Measurements from ENCODE around the gene PTPN5. TPM values are rescaled to one million over a fixed set of nuclear protein-coding genes. Genes with fewer than 3 reads are reported as not detected.

PTPN5 gene
- total RNA-seq, 6 experiments from 2014 or later: not detected

DNA sequence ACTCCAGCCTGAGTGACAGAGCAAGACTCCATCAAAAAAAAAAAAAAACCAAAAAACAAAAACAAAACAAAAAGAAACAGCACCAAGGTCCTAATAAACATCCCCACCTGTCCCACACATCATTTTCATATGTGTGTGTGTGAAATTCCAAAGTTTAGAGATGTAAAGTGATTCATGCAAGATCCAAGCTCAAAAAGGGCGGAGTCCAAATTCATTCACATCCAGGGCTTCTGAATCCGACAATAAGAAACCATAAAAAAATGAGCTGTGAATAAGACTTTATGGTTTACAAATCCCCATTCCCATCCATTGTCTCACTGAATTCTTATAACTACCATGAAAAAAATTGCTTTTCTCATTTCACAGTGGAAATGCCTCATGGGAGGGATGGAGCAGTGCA, 34.7 kb downstream of the PTPN5 start:
- Mint-ChIP-seq H3K9me3 (no peaks in the 10 kb centered on the region), H3K27me3 (ENCODE audit: insufficient read depth) (peaks cover 22% of the 10 kb centered on the region), H3K36me3 (ENCODE audit: low read depth) (no peaks in the 10 kb centered on the region), H3K4me3 (no peak overlapping the region), H3K4me1 (ENCODE audit: low read depth) (peaks cover 9% of the 10 kb centered on the region; the same call in 1 of the 2 replicates), H3K27ac (no peak overlapping the region)
- TF ChIP-seq, protein P1, sequence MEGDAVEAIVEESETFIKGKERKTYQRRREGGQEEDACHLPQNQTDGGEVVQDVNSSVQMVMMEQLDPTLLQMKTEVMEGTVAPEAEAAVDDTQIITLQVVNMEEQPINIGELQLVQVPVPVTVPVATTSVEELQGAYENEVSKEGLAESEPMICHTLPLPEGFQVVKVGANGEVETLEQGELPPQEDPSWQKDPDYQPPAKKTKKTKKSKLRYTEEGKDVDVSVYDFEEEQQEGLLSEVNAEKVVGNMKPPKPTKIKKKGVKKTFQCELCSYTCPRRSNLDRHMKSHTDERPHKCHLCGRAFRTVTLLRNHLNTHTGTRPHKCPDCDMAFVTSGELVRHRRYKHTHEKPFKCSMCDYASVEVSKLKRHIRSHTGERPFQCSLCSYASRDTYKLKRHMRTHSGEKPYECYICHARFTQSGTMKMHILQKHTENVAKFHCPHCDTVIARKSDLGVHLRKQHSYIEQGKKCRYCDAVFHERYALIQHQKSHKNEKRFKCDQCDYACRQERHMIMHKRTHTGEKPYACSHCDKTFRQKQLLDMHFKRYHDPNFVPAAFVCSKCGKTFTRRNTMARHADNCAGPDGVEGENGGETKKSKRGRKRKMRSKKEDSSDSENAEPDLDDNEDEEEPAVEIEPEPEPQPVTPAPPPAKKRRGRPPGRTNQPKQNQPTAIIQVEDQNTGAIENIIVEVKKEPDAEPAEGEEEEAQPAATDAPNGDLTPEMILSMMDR (IDR thresholded peaks at IDR 0.05): no peak
- DNase-seq: no peak

DNA sequence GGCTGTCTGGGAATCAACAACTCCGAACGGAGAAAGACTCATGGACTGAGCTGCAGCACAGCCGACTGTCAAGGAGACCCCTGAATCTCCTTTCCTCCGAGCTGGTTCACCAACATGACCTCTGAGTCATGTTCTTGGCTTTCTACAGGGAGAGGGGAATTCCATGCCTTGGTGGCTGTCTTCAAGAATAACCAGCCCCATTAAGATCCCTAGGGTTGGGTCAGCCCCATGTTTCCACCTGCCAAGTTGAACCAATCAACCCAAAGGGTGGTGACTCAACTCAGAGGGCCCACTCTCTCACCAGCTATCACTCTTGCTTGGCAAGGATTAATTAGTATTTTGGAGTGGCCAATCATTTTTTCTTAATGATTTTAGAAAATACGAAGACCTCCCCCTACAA, 37.3 kb downstream of the PTPN5 start:
- peaks cover 20% of the 10 kb centered on the region for H3K27me3 Mint-ChIP-seq (ENCODE audit: insufficient read depth)
- H3K9me3 Mint-ChIP-seq: no peaks in the 10 kb centered on the region
- no peak overlapping the region for H3K27ac Mint-ChIP-seq
- no peaks in the 10 kb centered on the region for H3K36me3 Mint-ChIP-seq (ENCODE audit: low read depth)
- no peak for DNase-seq
- H3K4me1 Mint-ChIP-seq (ENCODE audit: low read depth): peaks cover 18% of the 10 kb centered on the region
- TF ChIP-seq, protein P1 (IDR thresholded peaks at IDR 0.05): no peak
- no peak overlapping the region for H3K4me3 Mint-ChIP-seq

DNA sequence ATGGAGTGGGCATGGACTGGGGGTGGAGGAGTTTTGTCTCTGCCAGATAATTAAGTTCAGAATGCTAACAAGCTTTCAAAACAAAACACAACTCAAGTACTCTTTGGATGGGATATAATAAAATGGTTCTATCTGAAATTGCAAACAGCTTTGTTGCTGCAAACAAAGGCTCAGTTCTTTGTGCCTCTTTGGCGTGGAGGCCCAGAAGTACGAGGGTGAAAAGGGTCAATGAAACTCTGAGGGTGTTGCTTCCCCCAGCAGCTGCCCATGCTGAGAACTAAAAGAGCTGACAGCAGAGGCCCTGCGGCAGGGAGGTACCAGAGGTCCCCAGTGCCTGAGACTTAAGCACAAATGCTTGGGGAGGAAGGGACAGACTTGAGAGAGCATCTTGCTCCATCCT, 39.1 kb downstream of the PTPN5 start:
- Mint-ChIP-seq H3K4me3 (no peak overlapping the region), H3K4me1 (ENCODE audit: low read depth) (peaks cover 19% of the 10 kb centered on the region), H3K36me3 (ENCODE audit: low read depth) (no peaks in the 10 kb centered on the region), H3K27me3 (ENCODE audit: insufficient read depth) (peaks cover 10% of the 10 kb centered on the region), H3K9me3 (no peaks in the 10 kb centered on the region), H3K27ac (no peak overlapping the region)
- no peak for DNase-seq
- TF ChIP-seq, protein P1 (IDR thresholded peaks at IDR 0.05): no peak

DNA sequence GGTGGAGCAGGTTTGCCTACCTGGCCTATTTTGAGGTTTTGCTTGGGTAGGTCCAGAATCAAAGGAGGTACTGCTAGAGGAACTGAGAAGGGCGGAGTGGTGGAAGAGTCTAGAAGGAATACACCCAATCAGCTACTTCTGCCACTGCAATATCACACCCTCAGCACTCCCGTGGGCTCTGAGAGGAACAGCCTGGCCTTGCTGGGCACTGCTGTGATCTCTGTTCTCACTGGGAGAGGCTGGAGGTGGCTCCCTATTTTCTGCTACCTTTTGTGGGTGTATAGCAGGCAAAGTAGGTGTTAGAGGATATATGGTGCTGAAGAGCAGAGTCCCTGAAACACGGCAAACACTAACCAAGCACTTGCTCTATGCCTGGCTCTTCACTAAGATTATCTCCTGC, 40.7 kb downstream of the PTPN5 start:
- TF ChIP-seq, protein P1 (IDR thresholded peaks at IDR 0.05): no peak
- Mint-ChIP-seq H3K27me3 (ENCODE audit: insufficient read depth) (peaks cover 9% of the 10 kb centered on the region), H3K27ac (no peak overlapping the region), H3K4me1 (ENCODE audit: low read depth) (peaks cover 19% of the 10 kb centered on the region), H3K36me3 (ENCODE audit: low read depth) (no peaks in the 10 kb centered on the region), H3K9me3 (no peaks in the 10 kb centered on the region), H3K4me3 (no peak overlapping the region)
- no peak for DNase-seq

DNA sequence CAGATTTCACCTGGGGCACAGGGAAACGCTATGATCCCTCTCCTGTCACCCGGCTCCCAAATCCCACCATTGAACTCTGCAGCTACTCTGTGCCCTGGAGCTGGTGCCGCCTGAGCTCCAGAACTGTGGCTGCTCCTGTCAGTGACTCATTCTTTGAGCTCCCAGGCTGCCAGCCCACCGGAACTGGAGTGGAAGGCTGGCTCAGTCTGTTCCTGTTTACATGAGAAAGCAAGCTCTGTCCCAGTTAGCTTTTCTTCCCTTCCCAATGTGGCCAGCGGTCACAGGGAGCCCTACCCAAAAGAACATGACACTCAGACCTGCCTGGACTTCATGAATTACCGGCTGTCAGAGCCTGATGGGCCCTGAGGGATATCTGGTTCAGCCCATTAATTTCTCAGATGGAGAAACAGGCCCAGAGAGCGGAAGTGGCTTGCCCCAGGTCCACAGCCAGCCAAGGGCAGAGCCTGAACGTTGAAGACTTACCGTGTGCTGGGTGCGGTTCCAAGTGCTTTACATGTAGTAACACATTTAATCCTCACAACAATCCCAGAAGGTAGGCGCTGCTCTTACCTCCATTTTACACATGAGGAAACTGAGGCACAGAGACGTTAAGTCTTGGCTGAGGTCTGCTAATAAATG, 41.8 kb downstream of the PTPN5 start:
- Mint-ChIP-seq H3K36me3 (ENCODE audit: low read depth) (no peaks in the 10 kb centered on the region), H3K27me3 (ENCODE audit: insufficient read depth) (peaks cover 11% of the 10 kb centered on the region), H3K27ac (peak overlapping the region; percentile 90), H3K9me3 (no peaks in the 10 kb centered on the region), H3K4me1 (ENCODE audit: low read depth) (peaks cover 19% of the 10 kb centered on the region), H3K4me3 (peak overlapping the region; percentile 18; the same call in 1 of the 2 replicates)
- DNase-seq: peak; percentile 65
- TF ChIP-seq, protein P1 (IDR thresholded peaks at IDR 0.05): no peak
